K562 (cell line): ENCODE data around the gene TRPV6.

ENCODE experiments used
- EP300 ChIP-seq: IDR thresholded peaks from 2 replicates; pipeline ENCODE4 v1.6.1; 2012; ENCODE audit warnings: low read length, improper control_type of control experiment
- L3MBTL2 ChIP-seq: fragments of 450-650 bp; IDR thresholded peaks from 2 replicates; pipeline ENCODE4 v1.6.1; 2016; ENCODE audit warnings: mild to moderate bottlenecking, moderate library complexity
- MAFG ChIP-seq: fragments of 450-650 bp; conservative IDR thresholded peaks from 2 replicates; pipeline ENCODE4 v1.6.1; 2016; ENCODE audit warnings: missing genetic modification characterization, missing compliant biosample characterization
- RCOR1 ChIP-seq, 2 experiments: IDR thresholded peaks; 2 replicates each; pipeline ENCODE4 v1.6.1; 2012; ENCODE audit warnings: low read depth in 2 of 2, low read length in 2 of 2, borderline replicate concordance in 1 of 2, improper control_type of control experiment in 1 of 2

DNA sequence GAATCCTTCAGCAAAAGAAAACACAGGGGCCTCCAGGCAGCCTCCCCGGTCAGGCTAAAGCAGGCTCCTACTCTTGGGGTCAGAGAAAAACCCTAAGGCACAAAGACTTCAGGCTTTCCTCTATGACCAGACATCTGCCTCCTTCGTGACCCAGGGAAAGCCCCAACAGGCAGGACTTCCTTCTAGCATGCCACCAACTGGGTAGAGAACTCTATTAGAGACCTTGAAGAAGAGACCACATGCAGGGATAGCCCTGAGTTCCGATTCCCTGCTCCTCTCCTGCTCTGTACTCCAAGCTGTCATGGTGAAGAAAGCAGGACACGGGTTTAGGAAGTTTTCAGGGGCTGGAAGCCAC lies 1.3 kb downstream of the TRPV6 start:
- TF ChIP-seq L3MBTL2 (no peak), RCOR1 (IDR thresholded peaks at IDR 0.05; ENCODE audit: borderline replicate concordance in 1 of 2, low read depth in 2 of 2, low read length in 2 of 2) (no peak), EP300 (no peak), MAFG (tag) (no peak)
